NCI-H1417 (cell line): ENCODE measurements around the gene CRIM1.
A peak's percentile ranks its signal among the peaks of the same experiment; 100 is the strongest.

Source experiments
- DNase-seq, 3 experiments: peaks; one replicate each; lab custom pipeline; 2025; lab: John Stamatoyannopoulos, UW

CRIM1 gene

GRCh38 chr2:36482576-36483214 is 127.1 kb downstream of the CRIM1 start:
- DNase-seq = peak in 2 of 3 experiments; percentile 52 to 59

- no peak for DNase-seq
These were observed 127.7 kb downstream of the CRIM1 start for GRCh38 chr2:36483290-36483689.

- DNase-seq = no peak
These were observed 128.9 kb downstream of the CRIM1 start for GRCh38 chr2:36484454-36484853.

GRCh38 chr2:36485521-36485920 is 129.9 kb downstream of the CRIM1 start:
- no peak for DNase-seq

- no peak for DNase-seq
These were observed 131.0 kb downstream of the CRIM1 start for GRCh38 chr2:36486521-36487044.

- DNase-seq = no peak
These were observed 132.4 kb downstream of the CRIM1 start for GRCh38 chr2:36487947-36488346.

GRCh38 chr2:36489281-36489680 is 133.7 kb downstream of the CRIM1 start:
- DNase-seq = no peak

GRCh38 chr2:36490749-36491148 is 135.2 kb downstream of the CRIM1 start:
- DNase-seq = no peak

GRCh38 chr2:36492216-36492945 is 136.8 kb downstream of the CRIM1 start:
- DNase-seq = no peak

GRCh38 chr2:36493306-36493705 is 137.7 kb downstream of the CRIM1 start:
- no peak for DNase-seq

GRCh38 chr2:36497570-36498163 is 142.1 kb downstream of the CRIM1 start:
- DNase-seq = no peak

GRCh38 chr2:36499128-36499820 is 143.7 kb downstream of the CRIM1 start:
- DNase-seq = no peak

GRCh38 chr2:36500072-36500471 is 144.5 kb downstream of the CRIM1 start:
- DNase-seq = no peak

GRCh38 chr2:36502081-36502480 is 146.5 kb downstream of the CRIM1 start:
- DNase-seq = no peak

- peak; percentile 29 to 75 (median 44) for DNase-seq
These were observed 151.8 kb downstream of the CRIM1 start for GRCh38 chr2:36507408-36507812.

- no peak for DNase-seq
These were observed 153.5 kb downstream of the CRIM1 start for GRCh38 chr2:36509075-36509474.

GRCh38 chr2:36511858-36512603 is 156.5 kb downstream of the CRIM1 start:
- DNase-seq = peak in 2 of 3 experiments; percentile 42 to 51

- DNase-seq = no peak
These were observed 157.1 kb downstream of the CRIM1 start for GRCh38 chr2:36512705-36513104.

GRCh38 chr2:36513661-36514060 is 158.1 kb downstream of the CRIM1 start:
- DNase-seq = no peak

GRCh38 chr2:36515538-36515937 is 160.0 kb downstream of the CRIM1 start:
- DNase-seq = no peak

GRCh38 chr2:36516136-36516870 is 160.7 kb downstream of the CRIM1 start:
- no peak for DNase-seq
